H1 (cell line): ENCODE results near the gene RFX2. TPM values are rescaled to one million over a fixed set of nuclear protein-coding genes. Genes with fewer than 3 reads are reported as not detected.

Source experiments
- CTCF ChIA-PET: fragments of 300-600 bp; sonication (Branson Sonifier 250); formaldehyde crosslinking; loops from one replicate; lab custom pipeline; 2021; ENCODE audit not compliant: partially characterized antibody; lab: Charles Lee
- POLR2A ChIA-PET: fragments of 300-600 bp; sonication (Branson Sonifier 250); formaldehyde crosslinking; loops from one replicate; lab custom pipeline; 2021; ENCODE audit warnings: inconsistent platforms; ENCODE audit not compliant: partially characterized antibody; lab: Charles Lee
- DNase-seq, 2 experiments: peaks; one replicate each; pipeline versions ENCODE4 v3.0.0 to v3.0.0-alpha.2; 2010 to 2022; ENCODE audit warnings: low spot score in 2 of 2, low read depth in 1 of 2, mixed read lengths in 1 of 2
- FAIRE-seq: peaks from 2 replicates; lab custom pipeline; 2011; peaks lifted over from hg19 to GRCh38; lab: Jason Lieb, UNC
- H2AFZ ChIP-seq: 2 replicates; pipeline ENCODE4 v1.8.1; 2012; ENCODE audit warnings: low read length, inconsistent platforms
- H2AK5ac ChIP-seq: 2 replicates; pipeline ENCODE4 v1.6.1; 2013; ENCODE audit warnings: low read depth, low read length
- H2BK120ac ChIP-seq: replicated peaks from 2 replicates; pipeline ENCODE3; 2013; ENCODE audit warnings: low read depth, low read length, inconsistent platforms
- H2BK12ac ChIP-seq: 2 replicates; pipeline ENCODE4 v1.6.1; 2013; ENCODE audit warnings: low read depth, low read length
- H2BK15ac ChIP-seq: 2 replicates; pipeline ENCODE4 v1.6.1; 2013; ENCODE audit warnings: low read length
- H2BK20ac ChIP-seq: 2 replicates; pipeline ENCODE4 v1.6.1; 2013; ENCODE audit warnings: low read length
- H2BK5ac ChIP-seq: 2 replicates; pipeline ENCODE4 v1.6.1; 2013; ENCODE audit warnings: low read depth, low read length
- H3K14ac ChIP-seq: 2 replicates; pipeline ENCODE4 v1.6.1; 2013; ENCODE audit warnings: inconsistent platforms; ENCODE audit not compliant: insufficient read length
- H3K18ac ChIP-seq: 2 replicates; pipeline ENCODE4 v1.6.1; 2013; ENCODE audit warnings: low read length; ENCODE audit errors: extremely low read depth
- H3K23ac ChIP-seq: 2 replicates; pipeline ENCODE4 v1.6.1; 2013; ENCODE audit warnings: inconsistent platforms; ENCODE audit not compliant: insufficient read length
- H3K23me2 ChIP-seq: 2 replicates; pipeline ENCODE4 v1.6.1; 2013; ENCODE audit warnings: low read depth, low read length
- H3K27ac ChIP-seq: 2 replicates; pipeline ENCODE4 v1.6.1; 2011; ENCODE audit warnings: low read depth, low read length, inconsistent platforms
- H3K27me3 ChIP-seq, 4 experiments: replicated peaks in 1 of 4; 1 replicate in 1 of 4; 2 replicates in 3 of 4; pipeline versions ENCODE4 v1.6.1 to v1.8.1; 2011 to 2013; ENCODE audit warnings: low read length in 3 of 4, mild to moderate bottlenecking in 3 of 4, inconsistent platforms in 2 of 4, mixed read lengths in 2 of 4, moderate library complexity in 1 of 4; ENCODE audit not compliant: control insufficient read depth in 3 of 4, insufficient read depth in 3 of 4; ENCODE audit errors: extremely low read depth in 1 of 4
- H3K36me3 ChIP-seq, 4 experiments: 2 replicates each; pipeline versions ENCODE4 v1.6.1 to v1.8.1; 2011 to 2013; ENCODE audit warnings: mild to moderate bottlenecking in 4 of 4, low read length in 3 of 4, moderate library complexity in 2 of 4, control low read depth in 1 of 4, inconsistent platforms in 1 of 4; ENCODE audit not compliant: insufficient read depth in 4 of 4, control insufficient read depth in 2 of 4
- H3K4ac ChIP-seq: replicated peaks from 2 replicates; pipeline ENCODE3; 2013; ENCODE audit warnings: low read length, low read depth, mixed read lengths, inconsistent platforms; ENCODE audit not compliant: insufficient read length
- H3K4me1 ChIP-seq, 4 experiments: replicated peaks in 1 of 4; 1 replicate in 1 of 4; 2 replicates in 3 of 4; pipeline versions ENCODE4 v1.6.1 to v1.8.1; 2011 to 2013; ENCODE audit warnings: low read length in 3 of 4, inconsistent platforms in 2 of 4, mixed read lengths in 1 of 4; ENCODE audit not compliant: insufficient read depth in 4 of 4, control insufficient read depth in 3 of 4
- H3K4me2 ChIP-seq, 2 experiments: 2 replicates each; pipeline versions ENCODE4 v1.6.1 to v1.8.1; 2011 to 2013; ENCODE audit warnings: low read depth in 2 of 2, low read length in 2 of 2, control low read depth in 1 of 2, inconsistent platforms in 1 of 2, mild to moderate bottlenecking in 1 of 2; ENCODE audit not compliant: insufficient read depth in 1 of 2
- H3K4me3 ChIP-seq, 4 experiments: fragments of 200-600, 300-600 bp in 1 of 4; sonication (generic), shearing (Covaris generic), sonication (Bioruptor Twin) in 1 of 4; 2 replicates each; pipeline versions ENCODE4 v1.5.1 to v1.8.1; 2011 to 2016; ENCODE audit warnings: low read length in 4 of 4, low read depth in 3 of 4, control low read depth in 2 of 4, inconsistent platforms in 2 of 4, mild to moderate bottlenecking in 2 of 4, mixed read lengths in 1 of 4, moderate library complexity in 1 of 4; ENCODE audit not compliant: insufficient read depth in 2 of 4; ENCODE audit errors: extremely low read depth in 1 of 4
- H3K56ac ChIP-seq: replicated peaks from 2 replicates; pipeline ENCODE3; 2013; ENCODE audit warnings: low read depth, mild to moderate bottlenecking, mixed read lengths, low read length, inconsistent platforms; ENCODE audit not compliant: insufficient read length
- H3K79me1 ChIP-seq: 2 replicates; pipeline ENCODE4 v1.6.1; 2013; ENCODE audit warnings: low read depth, low read length, control low read depth
- H3K79me2 ChIP-seq, 2 experiments: 2 replicates each; pipeline versions ENCODE4 v1.6.1 to v1.8.1; 2012 to 2013; ENCODE audit warnings: low read length in 2 of 2, mild to moderate bottlenecking in 2 of 2, inconsistent platforms in 1 of 2; ENCODE audit not compliant: insufficient read depth in 2 of 2, control insufficient read depth in 1 of 2
- H3K9ac ChIP-seq, 4 experiments: replicated peaks in 1 of 4; 1 replicate in 1 of 4; 2 replicates in 3 of 4; pipeline versions ENCODE4 v1.6.1 to v1.8.1; 2011 to 2013; ENCODE audit warnings: low read depth in 3 of 4, low read length in 3 of 4, control low read depth in 2 of 4, mild to moderate bottlenecking in 2 of 4, moderate library complexity in 2 of 4, inconsistent platforms in 1 of 4; ENCODE audit errors: extremely low read depth in 1 of 4
- H3K9me3 ChIP-seq, 2 experiments: 2 replicates each; pipeline versions ENCODE4 v1.6.1 to v1.8.1; 2012 to 2013; ENCODE audit warnings: mild to moderate bottlenecking in 2 of 2, moderate library complexity in 2 of 2, control low read depth in 1 of 2, inconsistent platforms in 1 of 2, low read depth in 1 of 2, low read length in 1 of 2, mixed read lengths in 1 of 2; ENCODE audit not compliant: insufficient read depth in 2 of 2
- H4K20me1 ChIP-seq, 2 experiments: replicated peaks in 1 of 2; 2 replicates each; pipeline versions ENCODE3 to v1.8.1; 2011 to 2013; ENCODE audit warnings: inconsistent platforms in 2 of 2, low read length in 2 of 2, mild to moderate bottlenecking in 1 of 2; ENCODE audit not compliant: insufficient read depth in 2 of 2, control insufficient read depth in 1 of 2
- H4K5ac ChIP-seq: 2 replicates; pipeline ENCODE4 v1.6.1; 2013; ENCODE audit warnings: low read length, low read depth, mixed read lengths, inconsistent platforms; ENCODE audit not compliant: insufficient read length
- H4K8ac ChIP-seq: 2 replicates; pipeline ENCODE4 v1.8.0; 2013; ENCODE audit warnings: mild to moderate bottlenecking, moderate library complexity, low read length, inconsistent platforms; ENCODE audit not compliant: insufficient read depth; ENCODE audit errors: extremely low read depth
- H4K91ac ChIP-seq: replicated peaks from 2 replicates; pipeline ENCODE3; 2013; ENCODE audit warnings: low read length, mixed read lengths, inconsistent platforms; ENCODE audit not compliant: insufficient read length
- BRCA1 ChIP-seq: IDR thresholded peaks from 2 replicates; pipeline ENCODE4 v1.6.1; 2012; ENCODE audit warnings: low read depth, low read length, improper control_type of control experiment
- CHD2 ChIP-seq: IDR thresholded peaks from 2 replicates; pipeline ENCODE4 v1.6.1; 2012; ENCODE audit warnings: low read length, improper control_type of control experiment
- CTBP2 ChIP-seq: IDR thresholded peaks from 2 replicates; pipeline ENCODE4 v1.7.0; 2011; ENCODE audit warnings: borderline replicate concordance, mild to moderate bottlenecking, moderate library complexity, mixed read lengths, low read length; ENCODE audit not compliant: insufficient read depth, insufficient read length
- EGR1 ChIP-seq: IDR thresholded peaks from 2 replicates; pipeline ENCODE4 v1.6.1; 2011; ENCODE audit warnings: low read depth, low read length, borderline replicate concordance
- HDAC2 ChIP-seq, 2 experiments: fragments of 300-600 bp in 1 of 2; sonication (generic) in 1 of 2; IDR thresholded peaks; 2 replicates each; pipeline ENCODE4 v1.6.1; 2011 to 2012; ENCODE audit warnings: low read depth in 2 of 2, low read length in 2 of 2, mild to moderate bottlenecking in 2 of 2, moderate library complexity in 2 of 2, borderline replicate concordance in 1 of 2, inconsistent platforms in 1 of 2
- POLR2A ChIP-seq, 2 experiments: IDR thresholded peaks; 1 replicate in 1 of 2; 2 replicates in 1 of 2; pipeline ENCODE4 v1.6.1; 2011; ENCODE audit warnings: low read depth in 2 of 2, low read length in 2 of 2, mild to moderate bottlenecking in 2 of 2; ENCODE audit errors: control extremely low read depth in 1 of 2
- RAD21 ChIP-seq, 2 experiments: IDR thresholded peaks in 1 of 2; conservative IDR thresholded peaks in 1 of 2; 2 replicates each; pipeline ENCODE4 v1.6.1; 2011; ENCODE audit warnings: low read depth in 2 of 2, low read length in 2 of 2, improper control_type of control experiment in 1 of 2, inconsistent platforms in 1 of 2, mild to moderate bottlenecking in 1 of 2, moderate library complexity in 1 of 2
- RBBP5 ChIP-seq: IDR thresholded peaks from 2 replicates; pipeline ENCODE4 v1.7.1; 2012; ENCODE audit warnings: low read depth, mild to moderate bottlenecking, inconsistent platforms, low read length, moderate library complexity, borderline replicate concordance
- RNF2 ChIP-seq: fragments of 200-900, 300-1000 bp; sonication (generic); IDR thresholded peaks from 2 replicates; pipeline ENCODE4 v1.7.1; 2016; ENCODE audit warnings: borderline replicate concordance, low read depth, mild to moderate bottlenecking, antibody characterized with exemption, low read length; ENCODE audit not compliant: poor library complexity, severe bottlenecking; ENCODE audit errors: missing control alignments
- SIN3A ChIP-seq, 2 experiments: IDR thresholded peaks in 1 of 2; conservative IDR thresholded peaks in 1 of 2; 2 replicates each; pipeline ENCODE4 v1.6.1; 2011 to 2012; ENCODE audit warnings: low read length in 2 of 2, improper control_type of control experiment in 1 of 2, low read depth in 1 of 2, mild to moderate bottlenecking in 1 of 2
- WGBS, 2 experiments: shearing (Covaris generic) in 1 of 2; methylation state at CpG; one replicate each; pipeline versions ENCODE4 v1.1.6 to v1.1.7; 2013 to 2015; ENCODE audit warnings: low lambda C conversion rate in 2 of 2, mixed read lengths in 2 of 2, inconsistent platforms in 1 of 2, low coverage in 1 of 2, missing lambda C conversion rate in 1 of 2; ENCODE audit not compliant: insufficient replicate concordance in 2 of 2, insufficient coverage in 1 of 2, insufficient read length in 1 of 2; ENCODE audit errors: extremely low coverage in 1 of 2, missing lambda C conversion rate in 1 of 2; 5-methylcytosine and 5-hydroxymethylcytosine counted together
- polyA plus RNA-seq, 7 experiments: library from polyadenylated mRNA; depleted of rRNA in 3 of 7; stranded (reverse) in 5 of 7; unstranded in 2 of 7; fragments of >200 nt in 5 of 7; fragments of 200-250 nt in 2 of 7; gene quantifications; 1 replicate in 5 of 7; 2 replicates in 1 of 7; 4 replicates in 1 of 7; pipeline versions ENCODE4 v1.2.1 to v1.2.3, GENCODE V29; 2011 to 2013; ENCODE audit warnings: missing spikeins in 2 of 7, mixed read lengths in 2 of 7
- total RNA-seq: library from RNA; stranded (reverse); fragmentation: NEBNext Ultra II Directional; extraction: Animal tissue kit (Norgen Biotek cat#: 25700); gene quantifications from 2 replicates; pipeline ENCODE4 v1.2.1, GENCODE V29; 2021
- TF ChIP-seq, protein P1 (sequence below): IDR thresholded peaks from 2 replicates; pipeline ENCODE4 v1.6.1; 2011; ENCODE audit warnings: low read length, improper control_type of control experiment

RFX2 gene
- total and polyA plus RNA-seq, 2 of the 8 experiments (the other 6 are each of a cell fraction or from before 2014, with no cell fraction given): 4.8 to 5.3 TPM

DNA sequence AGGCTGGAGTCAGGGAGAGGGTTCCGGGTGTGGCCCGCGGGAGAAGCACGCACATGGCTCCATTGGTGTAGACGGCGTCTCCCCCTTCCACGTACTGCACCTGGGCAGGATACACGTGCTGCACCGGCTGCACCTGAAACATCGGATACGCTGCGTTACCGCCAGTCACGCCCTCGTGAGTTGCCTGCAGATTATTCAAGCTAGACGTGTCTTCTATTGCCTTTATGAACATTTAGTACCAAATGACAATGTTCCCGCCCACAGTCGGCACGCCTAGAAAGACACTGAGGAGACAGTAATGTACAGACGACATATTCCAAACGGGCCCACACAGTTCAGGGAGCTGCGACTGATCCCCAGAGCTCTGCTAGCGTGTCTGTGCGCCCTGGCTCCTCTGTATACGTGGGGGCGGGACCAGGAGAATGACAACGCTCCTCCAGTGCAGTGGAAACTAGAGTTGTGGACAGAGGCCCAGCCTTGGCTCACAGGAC lies 68.3 kb downstream of the RFX2 start:
- Histone ChIP-seq H3K4me1 (no peaks in the 10 kb centered on the region), H4K20me1 (no peaks in the 10 kb centered on the region), H3K23ac (no peak overlapping the region), H3K4ac (no peak overlapping the region), H3K36me3 (no peaks in the 10 kb centered on the region), H3K18ac (no peak overlapping the region), H2BK20ac (no peak overlapping the region), H3K27me3 (no peaks in the 10 kb centered on the region; a peak in 1 of 7 replicates), H2BK120ac (no peak overlapping the region), H3K56ac (no peak overlapping the region), H2AFZ (no peak overlapping the region), H4K5ac (no peak overlapping the region), H3K79me1 (no peaks in the 10 kb centered on the region), H2AK5ac (no peak overlapping the region), H3K4me2 (no peak overlapping the region), H4K8ac (no peak overlapping the region), H2BK5ac (no peak overlapping the region), H3K27ac (no peak overlapping the region), H2BK12ac (no peak overlapping the region), H3K79me2 (no peaks in the 10 kb centered on the region), H3K23me2 (no peaks in the 10 kb centered on the region), H4K91ac (no peak overlapping the region), H3K9ac (no peak overlapping the region), H2BK15ac (no peak overlapping the region), H3K4me3 (no peak overlapping the region), H3K14ac (no peak overlapping the region), H3K9me3 (no peaks in the 10 kb centered on the region)
- peak in 1 of 2 experiments; percentile 35 for DNase-seq
- FAIRE-seq: no peak
- ChIA-PET CTCF (interaction anchor here (2.0 to 3.6 kb wide), 5 partner anchors 8 to 84 kb away, joined by 5 to 16 read pairs (median 10); no protein-coding TSS in a partner anchor), POLR2A (interaction anchor here (0.7 to 1.1 kb wide), 2 partner anchors 13 to 52 kb away, joined by 3 to 4 read pairs; no protein-coding TSS in a partner anchor)
- 90% methylated on average over 27 of the region's 27 CpGs; no CpG with 5 or more reads in 1 of the 2 experiments for WGBS, 2 experiments
- TF ChIP-seq HDAC2 (IDR thresholded peaks at IDR 0.05; ENCODE audit: borderline replicate concordance in 1 of 2, low read depth in 2 of 2, low read length in 2 of 2) (no peak), CTBP2 (no peak), POLR2A (IDR thresholded peaks at IDR 0.05; ENCODE audit: control extremely low read depth in 1 of 2, low read depth in 2 of 2, low read length in 2 of 2) (no peak), BRCA1 (no peak), RAD21 (IDR thresholded peaks at IDR 0.05 in 1 of 2, conservative IDR thresholded peaks at IDR 0.05 in 1 of 2; ENCODE audit: low read depth in 2 of 2, low read length in 2 of 2) (no peak), EGR1 (no peak), RNF2 (no peak), CHD2 (no peak), RBBP5 (no peak), SIN3A (conservative IDR thresholded peaks at IDR 0.05 in 1 of 2, IDR thresholded peaks at IDR 0.05 in 1 of 2; ENCODE audit: low read depth in 1 of 2, low read length in 2 of 2) (no peak)
- TF ChIP-seq, protein P1, sequence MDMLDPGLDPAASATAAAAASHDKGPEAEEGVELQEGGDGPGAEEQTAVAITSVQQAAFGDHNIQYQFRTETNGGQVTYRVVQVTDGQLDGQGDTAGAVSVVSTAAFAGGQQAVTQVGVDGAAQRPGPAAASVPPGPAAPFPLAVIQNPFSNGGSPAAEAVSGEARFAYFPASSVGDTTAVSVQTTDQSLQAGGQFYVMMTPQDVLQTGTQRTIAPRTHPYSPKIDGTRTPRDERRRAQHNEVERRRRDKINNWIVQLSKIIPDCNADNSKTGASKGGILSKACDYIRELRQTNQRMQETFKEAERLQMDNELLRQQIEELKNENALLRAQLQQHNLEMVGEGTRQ: no peak
